ENCODE results near the gene CPEB4.

The CPEB4 gene

DNA sequence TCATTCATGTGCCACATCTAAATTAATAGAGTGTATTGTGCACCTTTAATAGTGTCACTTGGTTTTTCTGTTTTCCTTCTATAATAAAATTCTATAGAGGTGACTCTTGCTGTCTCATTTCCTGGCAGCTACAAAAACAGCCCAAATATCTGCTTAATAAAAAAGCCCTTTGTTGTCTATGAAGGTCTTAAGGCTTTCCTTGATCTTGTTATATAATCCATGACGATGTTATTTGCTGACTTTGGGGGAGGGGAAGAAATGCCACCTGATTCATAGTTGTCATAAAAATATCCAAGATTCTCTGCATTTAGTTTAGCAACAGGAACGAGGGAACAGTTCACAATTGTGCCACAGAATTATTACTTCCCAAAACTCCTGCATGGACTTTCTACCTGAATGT, 31.3 kb downstream of the CPEB4 start:
- ATAC-seq = no peak
- no peak for TF ChIP-seq ZNF565 (CRISPR knock-in tag; conservative IDR thresholded peaks at IDR 0.05; ENCODE audit: low read depth)
- TF ChIP-seq RARB (CRISPR knock-in tag; IDR thresholded peaks at IDR 0.05) = no peak
- TF ChIP-seq ZC3H10 (CRISPR knock-in tag; IDR thresholded peaks at IDR 0.05) = no peak
- TF ChIP-seq, protein P1, sequence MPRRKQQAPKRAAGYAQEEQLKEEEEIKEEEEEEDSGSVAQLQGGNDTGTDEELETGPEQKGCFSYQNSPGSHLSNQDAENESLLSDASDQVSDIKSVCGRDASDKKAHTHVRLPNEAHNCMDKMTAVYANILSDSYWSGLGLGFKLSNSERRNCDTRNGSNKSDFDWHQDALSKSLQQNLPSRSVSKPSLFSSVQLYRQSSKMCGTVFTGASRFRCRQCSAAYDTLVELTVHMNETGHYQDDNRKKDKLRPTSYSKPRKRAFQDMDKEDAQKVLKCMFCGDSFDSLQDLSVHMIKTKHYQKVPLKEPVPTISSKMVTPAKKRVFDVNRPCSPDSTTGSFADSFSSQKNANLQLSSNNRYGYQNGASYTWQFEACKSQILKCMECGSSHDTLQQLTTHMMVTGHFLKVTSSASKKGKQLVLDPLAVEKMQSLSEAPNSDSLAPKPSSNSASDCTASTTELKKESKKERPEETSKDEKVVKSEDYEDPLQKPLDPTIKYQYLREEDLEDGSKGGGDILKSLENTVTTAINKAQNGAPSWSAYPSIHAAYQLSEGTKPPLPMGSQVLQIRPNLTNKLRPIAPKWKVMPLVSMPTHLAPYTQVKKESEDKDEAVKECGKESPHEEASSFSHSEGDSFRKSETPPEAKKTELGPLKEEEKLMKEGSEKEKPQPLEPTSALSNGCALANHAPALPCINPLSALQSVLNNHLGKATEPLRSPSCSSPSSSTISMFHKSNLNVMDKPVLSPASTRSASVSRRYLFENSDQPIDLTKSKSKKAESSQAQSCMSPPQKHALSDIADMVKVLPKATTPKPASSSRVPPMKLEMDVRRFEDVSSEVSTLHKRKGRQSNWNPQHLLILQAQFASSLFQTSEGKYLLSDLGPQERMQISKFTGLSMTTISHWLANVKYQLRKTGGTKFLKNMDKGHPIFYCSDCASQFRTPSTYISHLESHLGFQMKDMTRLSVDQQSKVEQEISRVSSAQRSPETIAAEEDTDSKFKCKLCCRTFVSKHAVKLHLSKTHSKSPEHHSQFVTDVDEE (CRISPR knock-in tag; IDR thresholded peaks at IDR 0.05) = no peak
- TF ChIP-seq ZNF8 (CRISPR knock-in tag; IDR thresholded peaks at IDR 0.05) = no peak
- no peak for TF ChIP-seq ZFP3 (CRISPR knock-in tag; IDR thresholded peaks at IDR 0.05)
- no peak for TF ChIP-seq ZFP30 (CRISPR knock-in tag; IDR thresholded peaks at IDR 0.05)
- TF ChIP-seq ESRRG (CRISPR knock-in tag; IDR thresholded peaks at IDR 0.05) = no peak
- TF ChIP-seq BACH2 (CRISPR knock-in tag; IDR thresholded peaks at IDR 0.05; ENCODE audit: borderline replicate concordance) = no peak
- TF ChIP-seq, protein P2, sequence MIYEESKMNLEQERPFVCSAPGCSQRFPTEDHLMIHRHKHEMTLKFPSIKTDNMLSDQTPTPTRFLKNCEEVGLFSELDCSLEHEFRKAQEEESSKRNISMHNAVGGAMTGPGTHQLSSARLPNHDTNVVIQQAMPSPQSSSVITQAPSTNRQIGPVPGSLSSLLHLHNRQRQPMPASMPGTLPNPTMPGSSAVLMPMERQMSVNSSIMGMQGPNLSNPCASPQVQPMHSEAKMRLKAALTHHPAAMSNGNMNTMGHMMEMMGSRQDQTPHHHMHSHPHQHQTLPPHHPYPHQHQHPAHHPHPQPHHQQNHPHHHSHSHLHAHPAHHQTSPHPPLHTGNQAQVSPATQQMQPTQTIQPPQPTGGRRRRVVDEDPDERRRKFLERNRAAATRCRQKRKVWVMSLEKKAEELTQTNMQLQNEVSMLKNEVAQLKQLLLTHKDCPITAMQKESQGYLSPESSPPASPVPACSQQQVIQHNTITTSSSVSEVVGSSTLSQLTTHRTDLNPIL (CRISPR knock-in tag; IDR thresholded peaks at IDR 0.05; ENCODE audit: low read depth) = no peak
- TF ChIP-seq, protein P3, sequence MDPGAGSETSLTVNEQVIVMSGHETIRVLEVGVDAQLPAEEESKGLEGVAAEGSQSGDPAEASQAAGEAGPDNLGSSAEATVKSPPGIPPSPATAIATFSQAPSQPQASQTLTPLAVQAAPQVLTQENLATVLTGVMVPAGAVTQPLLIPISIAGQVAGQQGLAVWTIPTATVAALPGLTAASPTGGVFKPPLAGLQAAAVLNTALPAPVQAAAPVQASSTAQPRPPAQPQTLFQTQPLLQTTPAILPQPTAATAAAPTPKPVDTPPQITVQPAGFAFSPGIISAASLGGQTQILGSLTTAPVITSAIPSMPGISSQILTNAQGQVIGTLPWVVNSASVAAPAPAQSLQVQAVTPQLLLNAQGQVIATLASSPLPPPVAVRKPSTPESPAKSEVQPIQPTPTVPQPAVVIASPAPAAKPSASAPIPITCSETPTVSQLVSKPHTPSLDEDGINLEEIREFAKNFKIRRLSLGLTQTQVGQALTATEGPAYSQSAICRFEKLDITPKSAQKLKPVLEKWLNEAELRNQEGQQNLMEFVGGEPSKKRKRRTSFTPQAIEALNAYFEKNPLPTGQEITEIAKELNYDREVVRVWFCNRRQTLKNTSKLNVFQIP (CRISPR knock-in tag; IDR thresholded peaks at IDR 0.05; ENCODE audit: borderline replicate concordance, low read depth) = no peak
- TF ChIP-seq PPARA (CRISPR knock-in tag; IDR thresholded peaks at IDR 0.05; ENCODE audit: borderline replicate concordance) = no peak
- no peak for TF ChIP-seq GLIS3 (CRISPR knock-in tag; IDR thresholded peaks at IDR 0.05)
- TF ChIP-seq, protein P4, sequence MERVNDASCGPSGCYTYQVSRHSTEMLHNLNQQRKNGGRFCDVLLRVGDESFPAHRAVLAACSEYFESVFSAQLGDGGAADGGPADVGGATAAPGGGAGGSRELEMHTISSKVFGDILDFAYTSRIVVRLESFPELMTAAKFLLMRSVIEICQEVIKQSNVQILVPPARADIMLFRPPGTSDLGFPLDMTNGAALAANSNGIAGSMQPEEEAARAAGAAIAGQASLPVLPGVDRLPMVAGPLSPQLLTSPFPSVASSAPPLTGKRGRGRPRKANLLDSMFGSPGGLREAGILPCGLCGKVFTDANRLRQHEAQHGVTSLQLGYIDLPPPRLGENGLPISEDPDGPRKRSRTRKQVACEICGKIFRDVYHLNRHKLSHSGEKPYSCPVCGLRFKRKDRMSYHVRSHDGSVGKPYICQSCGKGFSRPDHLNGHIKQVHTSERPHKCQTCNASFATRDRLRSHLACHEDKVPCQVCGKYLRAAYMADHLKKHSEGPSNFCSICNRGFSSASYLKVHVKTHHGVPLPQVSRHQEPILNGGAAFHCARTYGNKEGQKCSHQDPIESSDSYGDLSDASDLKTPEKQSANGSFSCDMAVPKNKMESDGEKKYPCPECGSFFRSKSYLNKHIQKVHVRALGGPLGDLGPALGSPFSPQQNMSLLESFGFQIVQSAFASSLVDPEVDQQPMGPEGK (CRISPR knock-in tag; IDR thresholded peaks at IDR 0.05; ENCODE audit: borderline replicate concordance) = no peak
- no peak for TF ChIP-seq ARNTL (CRISPR knock-in tag; IDR thresholded peaks at IDR 0.05; ENCODE audit: borderline replicate concordance, low read depth)
- no peak for TF ChIP-seq ZNF70 (CRISPR knock-in tag; IDR thresholded peaks at IDR 0.05)

DNA sequence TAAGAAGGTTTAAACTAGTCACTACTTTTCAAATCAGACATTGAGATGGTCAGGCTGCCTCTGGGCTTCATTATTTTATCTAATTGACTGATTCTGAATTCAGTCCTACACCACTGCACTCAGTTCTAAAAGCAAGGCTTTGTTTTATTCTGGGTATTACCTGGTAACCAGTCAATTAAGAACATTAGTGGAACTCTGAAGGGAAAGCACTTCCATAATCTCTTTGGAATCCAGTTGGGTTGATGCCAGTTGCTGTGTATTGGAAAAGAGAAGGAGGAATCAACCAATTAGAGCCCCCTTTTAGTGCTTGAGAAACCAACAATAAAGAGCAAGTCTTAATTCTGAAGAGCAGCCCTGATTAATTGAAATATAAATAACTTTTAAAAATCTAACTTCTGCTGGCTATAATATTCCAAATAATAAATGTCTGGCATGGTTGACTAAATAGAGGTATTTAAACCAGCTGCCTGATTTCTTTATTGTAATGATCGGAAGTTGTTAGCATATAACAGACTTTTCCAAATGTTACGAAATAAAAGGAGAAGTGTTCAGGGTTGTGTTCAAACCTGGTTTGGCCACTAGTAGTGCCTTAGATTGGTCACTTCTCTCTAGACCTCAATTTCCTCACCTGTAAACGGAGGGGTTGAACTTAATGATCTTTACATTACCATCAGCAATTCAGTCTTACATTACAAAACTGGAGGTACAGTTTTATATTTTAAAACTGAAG, 32.0 kb downstream of the CPEB4 start:
- TF ChIP-seq ISL1 (CRISPR knock-in tag; IDR thresholded peaks at IDR 0.05) = peak; percentile 64
- TF ChIP-seq ZNF70 (CRISPR knock-in tag; IDR thresholded peaks at IDR 0.05) = no peak
- no peak for TF ChIP-seq TOX (CRISPR knock-in tag; IDR thresholded peaks at IDR 0.05; ENCODE audit: borderline replicate concordance)
- no peak for ATAC-seq

DNA sequence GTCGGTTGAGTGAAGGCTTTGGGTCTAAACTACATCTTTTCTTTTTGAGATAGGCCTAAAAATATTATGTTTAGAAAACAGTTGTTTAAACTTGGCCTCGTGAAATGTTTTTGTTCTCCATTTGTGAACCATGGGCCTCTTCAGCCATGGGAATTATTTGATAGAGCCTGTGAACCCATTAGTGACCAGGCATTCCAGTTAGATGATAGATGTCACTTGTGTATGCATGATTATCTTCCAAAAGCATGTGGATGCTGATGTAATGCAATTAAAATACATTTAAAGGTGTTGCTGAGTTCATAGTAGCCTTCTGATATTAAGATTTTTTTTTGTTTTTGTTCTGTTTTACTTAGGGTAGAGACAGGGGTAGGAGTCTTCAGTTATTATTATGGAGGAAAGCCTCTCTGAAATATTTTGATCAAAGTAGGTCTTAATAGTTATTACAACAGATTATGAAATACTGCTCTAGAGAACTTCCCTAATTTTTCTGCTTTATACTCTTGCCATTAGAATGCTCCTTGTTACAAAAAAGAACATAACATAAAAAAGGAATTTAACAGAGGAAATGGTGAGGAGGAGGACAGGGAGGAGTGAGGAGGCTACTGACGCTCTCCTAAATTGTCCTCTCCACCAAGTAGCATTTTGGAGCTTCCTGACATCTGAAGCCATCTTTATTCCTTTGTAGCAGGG, 32.9 kb downstream of the CPEB4 start:
- no peak for ATAC-seq
- TF ChIP-seq OSR1 (CRISPR knock-in tag; IDR thresholded peaks at IDR 0.05) (no peak), CSDC2 (CRISPR knock-in tag; IDR thresholded peaks at IDR 0.05) (no peak), ZNF8 (CRISPR knock-in tag; IDR thresholded peaks at IDR 0.05) (no peak), ZFP3 (CRISPR knock-in tag; IDR thresholded peaks at IDR 0.05) (no peak), TOX (CRISPR knock-in tag; IDR thresholded peaks at IDR 0.05; ENCODE audit: borderline replicate concordance) (no peak), ZNF565 (CRISPR knock-in tag; conservative IDR thresholded peaks at IDR 0.05; ENCODE audit: low read depth) (no peak), BACH2 (CRISPR knock-in tag; IDR thresholded peaks at IDR 0.05; ENCODE audit: borderline replicate concordance) (no peak), ESRRG (CRISPR knock-in tag; IDR thresholded peaks at IDR 0.05) (no peak), ZNF70 (CRISPR knock-in tag; IDR thresholded peaks at IDR 0.05) (no peak), PPARA (CRISPR knock-in tag; IDR thresholded peaks at IDR 0.05; ENCODE audit: borderline replicate concordance) (no peak), ZFP30 (CRISPR knock-in tag; IDR thresholded peaks at IDR 0.05) (no peak), GLIS3 (CRISPR knock-in tag; IDR thresholded peaks at IDR 0.05) (no peak), ZC3H10 (CRISPR knock-in tag; IDR thresholded peaks at IDR 0.05) (no peak), ISL1 (CRISPR knock-in tag; IDR thresholded peaks at IDR 0.05) (no peak)
- TF ChIP-seq, protein P2 (CRISPR knock-in tag; IDR thresholded peaks at IDR 0.05; ENCODE audit: low read depth) = no peak
- TF ChIP-seq, protein P1 (CRISPR knock-in tag; IDR thresholded peaks at IDR 0.05) = no peak

All from SK-N-SH treated with all-trans-retinoic acid at 6 μM for 48 hours (cell line).